ENCODE data around the gene NGF.
"Not testable (repeated sequence)": the region's sequence is repeated elsewhere in the genome, so short reads cannot be mapped to it uniquely, and the experiment has no call there.

NGF gene

GRCh38 chr1:115309504-115309903, 28.5 kb downstream of the NGF start:
- not testable (repeated sequence) for DNase-seq (ENCODE audit: low read depth)

DNA sequence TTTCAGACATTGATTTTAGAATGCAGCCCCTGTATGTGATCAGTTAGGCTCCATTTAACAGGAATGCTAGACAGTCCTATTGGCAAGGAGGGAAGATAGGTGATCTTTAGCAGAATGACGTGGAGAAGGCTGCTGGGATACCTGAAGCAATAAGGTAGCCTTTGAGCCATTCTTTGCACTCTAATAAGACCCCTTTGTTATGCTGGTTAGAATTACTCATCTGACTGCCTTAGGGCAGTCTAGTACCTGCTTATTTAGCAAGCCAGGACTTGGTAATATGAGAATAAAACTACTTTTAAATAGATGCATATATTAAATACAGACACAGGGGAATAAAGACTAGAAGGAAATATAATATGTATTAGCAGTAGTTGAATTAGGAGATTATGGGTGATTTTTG, 29.1 kb downstream of the NGF start:
- no peak for DNase-seq (ENCODE audit: low read depth)

DNA sequence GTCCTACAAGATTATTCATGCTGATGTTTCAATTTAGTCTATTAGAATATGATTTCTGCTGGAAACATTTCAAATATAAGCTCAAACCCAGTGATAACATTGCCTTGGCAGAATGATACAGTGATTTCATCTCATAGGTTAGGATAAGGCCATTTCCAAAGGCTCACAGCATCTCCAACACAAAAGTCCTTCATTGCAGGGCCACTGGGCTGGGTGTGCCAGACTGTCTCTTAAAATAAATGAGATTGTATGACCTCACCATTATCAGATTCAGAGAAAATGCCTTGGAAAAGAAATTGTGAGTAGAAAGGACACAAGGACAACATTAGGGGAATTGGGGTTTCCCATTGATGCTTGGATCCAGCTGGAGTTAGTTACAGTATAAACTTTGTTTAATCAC, 30.4 kb downstream of the NGF start:
- DNase-seq (ENCODE audit: low read depth): no peak

DNA sequence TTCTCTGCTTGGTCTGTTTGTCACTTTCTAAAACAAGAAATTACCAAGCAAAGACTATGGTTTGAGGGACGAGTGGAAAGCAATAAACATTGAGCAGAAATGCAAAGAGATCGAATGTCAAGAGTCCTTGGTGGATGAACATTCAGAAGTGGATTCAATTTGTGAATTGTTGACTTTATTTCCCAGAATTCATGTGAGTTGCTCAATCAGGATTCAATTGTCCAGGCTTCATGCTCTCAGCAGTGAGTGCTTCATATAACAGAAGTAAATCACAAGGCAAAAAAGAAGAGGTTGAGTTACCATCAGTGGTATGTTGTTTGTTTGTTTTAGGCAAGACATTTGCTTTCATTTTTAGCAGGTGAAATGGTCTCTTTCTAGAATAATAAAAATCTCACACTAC, 31.9 kb downstream of the NGF start:
- DNase-seq (ENCODE audit: low read depth): no peak

- no peak for DNase-seq (ENCODE audit: low read depth)
Measured at GRCh38 chr1:115303364-115303763, 34.7 kb downstream of the NGF start.

- DNase-seq (ENCODE audit: low read depth): no peak
Measured at GRCh38 chr1:115302390-115302961, 35.6 kb downstream of the NGF start.

DNA sequence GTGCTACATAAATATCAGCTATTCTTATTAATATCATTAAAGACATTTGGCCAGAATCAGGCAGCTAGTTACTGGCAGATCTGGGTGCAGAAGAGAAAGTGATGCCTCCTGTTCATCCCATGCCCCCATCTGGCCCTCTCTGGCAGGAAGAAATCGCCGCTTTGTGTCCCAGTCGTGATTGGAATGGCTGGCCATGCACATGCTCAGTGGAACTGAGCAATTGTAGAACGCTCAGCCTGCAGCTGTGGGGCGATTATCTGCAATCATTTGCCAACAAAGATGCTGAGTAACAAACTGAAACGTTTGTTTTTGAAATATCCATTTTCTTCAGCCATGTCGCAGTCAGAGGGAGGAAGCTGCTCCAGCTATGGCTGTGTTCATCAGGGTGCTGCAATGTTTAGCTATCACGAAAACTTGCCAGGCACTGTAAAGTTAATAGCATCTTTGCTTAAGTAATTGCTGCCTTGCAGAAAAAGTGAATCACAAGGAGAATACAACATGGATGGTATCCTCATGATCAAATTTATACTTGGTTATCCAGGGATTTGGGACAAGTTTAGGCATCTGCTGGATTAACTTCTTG, 36.5 kb downstream of the NGF start:
- no peak for DNase-seq (ENCODE audit: low read depth)

DNA sequence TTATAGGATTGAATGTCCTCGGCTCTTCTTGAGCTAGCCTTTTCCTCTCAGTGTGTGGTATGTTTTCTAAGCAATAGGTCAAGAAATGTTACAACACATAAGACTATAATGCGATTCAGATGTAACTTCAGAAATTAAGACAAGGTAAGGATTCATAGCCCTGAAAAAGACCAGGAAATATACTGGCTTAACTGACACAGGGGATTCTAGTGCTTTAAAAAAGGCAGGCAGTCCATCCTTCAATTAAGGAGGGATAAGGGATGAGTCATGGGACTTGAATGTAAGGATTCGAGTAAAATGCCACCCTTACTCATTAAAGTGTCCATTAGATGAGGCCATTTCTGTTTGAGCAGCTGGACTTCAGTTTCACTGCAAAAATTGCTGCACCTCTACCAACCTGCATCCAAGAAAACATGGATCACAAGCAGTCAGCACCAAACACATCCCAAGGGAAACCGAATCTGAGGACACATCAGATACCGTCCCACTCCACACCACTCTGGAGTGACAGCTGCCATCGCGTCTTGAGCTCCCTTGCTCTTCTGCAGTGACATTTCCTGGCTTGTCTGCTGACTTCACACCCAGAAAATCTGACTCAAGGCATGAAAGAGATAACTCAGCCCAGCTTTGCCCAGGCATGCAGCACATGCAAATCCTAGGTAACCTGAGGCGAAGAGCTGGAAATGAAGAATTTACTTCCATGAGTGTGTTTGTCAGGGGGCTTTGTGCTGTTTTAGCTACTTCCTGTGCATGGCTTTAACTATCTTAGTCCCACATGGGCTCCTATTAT, 37.8 kb downstream of the NGF start:
- DNase-seq (ENCODE audit: low read depth): no peak

GRCh38 chr1:115299266-115299665, 38.8 kb downstream of the NGF start:
- DNase-seq (ENCODE audit: low read depth): no peak

DNA sequence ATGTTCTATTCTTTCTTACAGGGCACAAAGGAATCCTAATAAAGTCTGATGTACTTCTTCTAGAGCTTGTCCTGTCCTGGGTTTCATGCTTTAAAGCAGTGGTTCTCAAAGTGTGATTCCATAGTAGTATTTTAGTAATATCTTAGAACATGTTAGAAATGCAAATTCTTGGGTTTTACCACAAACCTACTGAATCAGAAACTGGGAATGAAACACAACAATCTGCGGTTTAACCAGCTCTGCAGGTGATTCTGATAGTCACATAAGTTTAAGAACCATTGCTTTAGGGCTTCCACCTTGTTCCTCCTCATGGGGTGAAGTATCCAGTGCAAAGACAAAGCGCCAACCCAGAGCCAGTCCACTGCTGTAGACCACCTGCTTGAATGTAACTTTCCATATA, 41.1 kb downstream of the NGF start:
- DNase-seq (ENCODE audit: low read depth): no peak

DNA sequence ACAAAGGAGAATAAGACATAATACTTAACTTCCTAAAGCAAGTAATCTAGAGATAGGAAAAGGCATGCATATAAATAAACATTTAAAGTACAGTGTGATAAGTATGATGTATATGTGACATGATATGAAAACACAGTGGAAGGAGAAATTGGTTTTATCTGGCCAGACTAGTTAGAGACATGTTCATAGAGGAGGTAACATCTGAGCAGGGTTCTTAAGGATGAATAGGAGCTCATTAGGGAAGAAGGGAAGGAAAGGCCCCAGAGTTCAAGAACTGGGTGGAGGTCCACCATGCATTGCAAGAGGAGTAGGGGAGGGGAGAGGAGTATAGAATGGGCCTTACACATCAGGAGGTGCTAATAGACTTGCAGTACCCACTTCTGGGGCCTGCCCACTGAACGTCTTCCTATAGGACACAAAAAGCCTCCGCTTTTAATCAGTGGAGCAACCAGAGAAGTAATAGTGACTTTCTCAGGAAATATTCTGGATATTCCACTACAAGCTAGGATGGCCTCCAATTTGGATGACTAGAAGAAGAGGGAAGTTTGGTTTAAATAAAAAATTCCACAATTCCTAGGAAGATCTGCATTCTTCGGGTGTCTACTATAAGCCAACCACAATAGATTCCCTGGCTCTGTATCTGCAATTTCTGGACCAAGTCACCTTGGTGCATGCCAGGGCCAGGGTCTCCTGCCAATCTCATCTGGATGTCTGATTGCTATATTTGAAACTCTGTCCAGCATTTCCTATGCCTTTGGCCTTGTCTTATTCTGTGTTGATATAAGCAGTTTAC, 41.9 kb downstream of the NGF start:
- no peak for DNase-seq (ENCODE audit: low read depth)

GRCh38 chr1:115293899-115294298, 44.1 kb downstream of the NGF start:
- DNase-seq (ENCODE audit: low read depth): no peak

DNA sequence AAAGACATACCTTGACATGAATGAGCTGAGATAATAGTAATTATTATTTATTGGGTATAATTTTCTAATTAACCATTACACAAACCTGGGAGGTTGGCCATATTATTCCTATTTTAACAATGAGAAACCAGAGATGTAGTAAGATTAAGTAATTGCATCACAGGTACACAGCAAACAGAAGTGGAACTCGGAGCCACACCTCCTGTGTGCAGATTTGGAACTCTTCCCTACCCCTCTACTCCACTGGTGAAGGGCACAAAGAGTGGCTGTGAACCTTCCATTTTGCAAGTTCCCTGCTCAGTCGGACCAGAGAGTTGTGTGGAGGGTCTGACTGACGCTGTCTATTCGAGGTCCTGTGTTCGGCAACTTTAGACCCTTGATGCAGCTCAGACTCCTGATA, 45.0 kb downstream of the NGF start:
- DNase-seq (ENCODE audit: low read depth): no peak

- DNase-seq (ENCODE audit: low read depth): no peak
Measured at GRCh38 chr1:115291741-115292140, 46.3 kb downstream of the NGF start.

GRCh38 chr1:115289940-115290339, 48.1 kb downstream of the NGF start:
- DNase-seq (ENCODE audit: low read depth): no peak

GRCh38 chr1:115288591-115289198, 49.4 kb downstream of the NGF start:
- DNase-seq (ENCODE audit: low read depth): no peak

- no peak for DNase-seq (ENCODE audit: low read depth)
Measured at GRCh38 chr1:115286431-115287205, 51.4 kb downstream of the NGF start.

DNA sequence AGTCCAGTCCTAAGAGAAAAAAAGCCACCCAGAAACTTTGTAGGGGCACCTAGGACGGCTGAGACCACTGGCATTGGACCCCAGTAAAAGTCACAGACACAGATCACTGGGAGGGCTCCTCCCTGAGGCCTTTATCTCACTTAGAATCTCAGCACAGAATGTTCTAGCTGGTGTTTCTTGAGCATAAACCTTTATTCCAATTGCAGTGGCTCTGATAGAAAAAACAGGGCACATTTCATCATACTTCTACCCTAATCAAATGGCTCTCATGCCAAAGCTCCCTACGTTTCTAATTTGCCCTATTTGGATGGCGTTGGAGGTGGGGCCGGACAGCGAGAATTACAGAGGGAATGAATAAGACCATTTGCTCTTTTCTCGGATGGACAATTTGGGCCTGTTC, 53.8 kb downstream of the NGF start:
- DNase-seq (ENCODE audit: low read depth): no peak

DNA sequence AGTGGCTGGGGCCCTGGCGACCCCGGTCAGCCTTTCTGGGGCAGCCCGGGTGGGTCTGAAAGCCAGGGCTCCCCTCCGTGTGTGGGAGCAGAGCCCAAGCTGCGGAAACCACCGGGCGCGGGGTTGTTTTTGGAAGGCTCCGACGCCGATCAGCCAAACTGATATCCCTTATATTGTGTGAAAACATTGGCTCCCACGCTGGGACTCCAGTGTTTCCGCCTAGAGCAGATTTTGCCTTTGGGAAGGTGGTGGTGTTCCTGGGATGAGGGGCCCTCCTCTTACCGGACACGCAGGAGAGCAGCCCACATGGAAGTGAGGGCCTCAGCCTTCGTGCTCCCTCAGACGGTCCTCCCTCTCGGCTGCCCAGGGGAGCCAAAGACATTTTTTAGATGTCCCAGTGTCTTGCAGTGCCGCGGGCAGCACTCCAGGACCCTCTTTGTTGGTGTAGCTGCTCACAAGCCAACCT, 54.3 kb downstream of the NGF start:
- no peak for DNase-seq (ENCODE audit: low read depth)

GRCh38 chr1:115283249-115283648, 54.8 kb downstream of the NGF start:
- DNase-seq (ENCODE audit: low read depth): no peak

- DNase-seq (ENCODE audit: low read depth): no peak
Measured at GRCh38 chr1:115282807-115283208, 55.2 kb downstream of the NGF start.
